Left cardiac atrium (tissue), 4 donors: ENCODE data around the gene IQGAP3. TPM values are rescaled to one million over a fixed set of nuclear protein-coding genes. Genes with fewer than 3 reads are reported as not detected.
"Not testable (repeated sequence)": the region's sequence is repeated elsewhere in the genome, so short reads cannot be mapped to it uniquely, and the experiment has no call there.

ENCODE experiments used
- ATAC-seq, 2 donors: fragments of 200-7000 bp; cut with Tn5 transposase; one replicate each; pipeline ENCODE4 v1.9.1; 2020; ENCODE audit warnings: mild to moderate bottlenecking in 2 of 2, moderate library complexity in 2 of 2
- DNase-seq: peaks from one replicate; pipeline ENCODE4 v3.0.0-alpha.2; 2020
- intact Hi-C, 2 donors: fragments of 100-400 bp; cut with DNase I; formaldehyde crosslinking; loops; one replicate each; pipeline versions ENCODE4 v1.14.1 to v1.15.1; 2022 to 2023
- total RNA-seq, 2 donors: library from RNA; stranded (reverse); fragmentation: NEBNext Ultra II Directional; extraction: Animal tissue kit (Norgen Biotek cat#: 25700); gene quantifications; one replicate each; pipeline ENCODE4 v1.2.1, GENCODE V29; 2021
- donor health status: DM: no; HTN: yes; CAD: no.
- donor health status: DM: no; HTN: yes; CAD: no; lungs with severe emphysema.
- donor health status: DM: yes; HTN: yes; CAD: no.
- donor health status: Dilated cardiomyopathy.

Gene IQGAP3
- total RNA-seq, 2 donors from 2014 or later = 0.26 to 0.94 TPM

DNA sequence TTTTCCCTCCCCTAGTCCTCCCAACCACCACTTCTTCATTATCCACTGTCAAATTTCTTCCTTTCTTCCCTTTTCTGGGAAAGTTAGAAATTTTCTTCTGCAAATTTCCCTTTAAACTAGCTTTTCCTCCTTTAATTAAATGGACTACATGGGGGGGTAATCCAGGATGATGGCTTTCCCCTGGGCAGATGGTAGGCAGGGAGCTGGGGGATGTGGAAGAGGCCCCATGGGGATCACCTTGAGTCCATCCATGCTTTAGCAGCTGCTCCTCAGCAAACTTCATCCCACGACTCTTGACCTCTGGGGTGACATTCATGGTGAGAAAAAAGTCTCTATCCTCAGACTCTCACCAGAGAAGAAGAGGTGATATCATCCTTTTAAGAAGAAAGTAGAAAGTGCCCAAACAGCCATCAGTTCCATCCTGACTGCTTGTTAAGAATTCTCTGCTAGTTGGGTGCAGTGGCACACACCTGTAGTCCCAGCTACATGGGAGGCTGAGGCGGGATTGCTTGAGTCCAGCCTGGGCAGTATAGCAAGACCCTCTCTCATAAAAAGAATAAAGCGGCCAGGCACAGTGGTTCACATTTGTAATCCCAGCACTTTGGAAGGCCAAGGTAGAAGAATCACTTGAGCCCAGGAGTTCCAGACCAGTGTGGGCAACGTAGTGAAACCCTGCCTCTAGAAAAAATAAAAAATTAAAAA, 26.5 kb upstream of the IQGAP3 start:
- DNase-seq (no peak), ATAC-seq (no peak)
- intact Hi-C loops = no loop called here

DNA sequence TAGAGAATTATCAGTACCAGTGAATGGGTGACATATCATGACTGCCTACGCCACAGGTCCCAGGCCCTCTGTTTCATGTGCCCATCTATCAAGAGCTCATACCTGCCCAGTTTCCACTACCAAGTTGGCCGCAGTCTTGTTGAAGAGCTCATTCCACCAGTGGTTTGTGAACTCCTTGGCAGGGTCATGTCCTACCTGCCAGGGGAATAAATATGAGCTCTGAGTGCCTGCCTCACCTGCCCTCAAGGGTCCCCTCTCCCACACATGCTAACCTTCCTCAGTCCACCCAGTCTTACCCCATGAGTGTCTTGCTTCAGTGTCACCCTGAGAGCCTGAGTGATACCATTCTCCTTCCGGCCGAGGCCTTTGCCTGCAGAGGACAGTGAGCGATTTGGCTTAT, 25.8 kb upstream of the IQGAP3 start:
- ATAC-seq = no peak
- DNase-seq = no peak
- intact Hi-C loops = no loop called here

- DNase-seq = no peak
- no peak for ATAC-seq
- intact Hi-C loops = no loop called here
These were observed 24.1 kb upstream of the IQGAP3 start for GRCh38 chr1:156596426-156596825.

GRCh38 chr1:156595016-156595415, 22.7 kb upstream of the IQGAP3 start:
- intact Hi-C loops = no loop called here
- DNase-seq (no peak), ATAC-seq (no peak)

- intact Hi-C loops = no loop called here
- DNase-seq (no peak), ATAC-seq (no peak)
These were observed 21.8 kb upstream of the IQGAP3 start for GRCh38 chr1:156594190-156594589.

GRCh38 chr1:156593661-156593989, 21.3 kb upstream of the IQGAP3 start:
- intact Hi-C loops = no loop called here
- ATAC-seq = no peak
- no peak for DNase-seq

DNA sequence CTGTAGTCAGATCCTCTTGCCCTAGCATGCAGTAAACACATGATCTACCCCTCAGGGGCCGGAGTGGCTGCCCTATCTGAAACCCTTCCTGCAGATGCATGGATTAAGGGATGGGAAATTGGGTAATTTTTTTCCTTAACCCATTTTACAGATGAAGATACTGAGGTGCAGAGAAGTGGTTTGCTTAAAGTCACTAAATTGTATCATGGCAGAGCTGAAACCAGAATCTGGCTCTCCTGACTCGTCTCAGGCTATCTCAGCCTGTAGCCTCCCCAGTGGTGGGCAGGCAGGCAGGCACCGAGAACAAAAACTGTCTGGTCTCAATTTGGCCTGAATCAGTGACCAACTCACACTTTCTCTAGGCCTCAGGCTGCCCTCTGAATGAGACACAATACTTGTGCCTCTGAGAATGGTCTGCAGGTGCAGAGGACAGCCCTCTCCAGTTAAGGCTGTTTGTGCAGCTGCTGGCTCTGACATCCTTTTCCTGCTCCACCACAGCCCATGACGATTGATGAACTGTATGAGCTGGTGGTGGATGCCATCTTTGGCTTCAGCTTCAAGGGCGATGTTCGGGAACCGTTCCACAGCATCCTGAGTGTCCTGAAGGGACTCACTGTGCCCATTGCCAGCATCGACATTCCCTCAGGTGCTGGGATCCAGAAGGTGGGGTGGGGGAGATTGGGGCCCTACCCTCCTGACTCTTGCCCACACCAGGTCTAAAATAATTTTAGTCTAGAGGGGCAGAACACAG, 20.7 kb upstream of the IQGAP3 start:
- DNase-seq (no peak), ATAC-seq (no peak)
- intact Hi-C loops = no loop called here

GRCh38 chr1:156592158-156592909, 20.0 kb upstream of the IQGAP3 start:
- no peak for DNase-seq
- peak in 1 of 2 donors; percentile 3 for ATAC-seq
- intact Hi-C loops = no loop called here

GRCh38 chr1:156591432-156592157, 19.2 kb upstream of the IQGAP3 start, which contains the start of gene NAXE:
Gene NAXE, plus strand, starts transcription at chr1:156591776. Its CDS starts 29 bp downstream, at chr1:156591805.
- ATAC-seq = peak; percentile 97 to 98
- peak; percentile 80 for DNase-seq
- intact Hi-C loops = no loop called here

DNA sequence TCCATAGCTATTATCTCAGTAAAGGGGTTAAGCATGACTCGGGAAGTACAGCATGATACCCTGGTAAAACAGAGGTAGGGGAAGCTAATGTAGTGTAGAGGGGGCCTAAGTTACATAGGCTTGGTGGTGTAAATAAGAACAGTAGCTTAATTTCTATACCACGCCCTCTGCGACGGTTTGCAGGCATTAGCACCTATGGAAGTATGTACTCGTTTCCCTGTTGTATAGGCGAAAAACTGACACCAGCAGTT, 18.7 kb upstream of the IQGAP3 start:
- ATAC-seq (no peak), DNase-seq (no peak)
- intact Hi-C loops = no loop called here

DNA sequence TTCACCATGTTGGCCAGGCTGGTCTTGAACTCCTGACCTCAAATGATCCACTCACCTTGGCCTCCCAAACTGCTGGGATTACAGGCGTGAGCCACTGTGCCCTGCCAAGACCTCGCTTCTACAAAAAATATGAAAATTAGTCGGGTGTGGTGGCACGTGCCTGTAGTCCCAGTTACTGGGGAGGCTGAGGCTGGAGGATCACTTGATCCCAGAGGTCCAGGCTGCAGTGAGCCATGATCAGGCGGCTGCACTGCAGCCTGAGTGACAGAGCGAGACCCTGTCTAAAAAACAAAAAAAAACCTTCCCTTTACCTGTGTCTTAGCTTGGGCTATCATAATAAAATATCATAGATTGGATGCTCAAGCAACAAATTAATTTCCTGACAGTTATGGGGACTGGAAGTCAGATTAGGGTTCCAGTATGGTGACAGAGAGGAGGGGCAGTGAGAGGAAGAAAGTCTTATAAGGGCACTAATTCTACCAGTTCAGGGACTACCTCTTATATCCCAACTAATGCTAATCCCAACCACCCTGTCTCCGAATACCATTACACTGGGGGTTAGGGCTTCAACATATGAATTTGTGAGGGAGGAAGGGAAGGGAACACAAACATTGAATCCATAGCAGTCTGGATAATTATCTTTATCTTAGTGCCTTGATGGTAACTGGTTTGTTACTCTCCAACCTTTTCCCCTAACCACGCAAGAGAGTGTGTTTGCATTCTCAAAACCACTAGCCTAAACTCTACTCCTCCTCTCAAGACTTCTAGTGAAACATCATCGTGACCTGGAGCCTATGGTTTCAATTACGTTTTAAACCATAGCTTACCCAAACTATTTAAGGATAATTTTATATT, 18.2 kb upstream of the IQGAP3 start:
- intact Hi-C loops = no loop called here
- no peak for ATAC-seq
- DNase-seq = no peak

- ATAC-seq (no peak), DNase-seq (no peak)
- intact Hi-C loops = no loop called here
These were observed 17.2 kb upstream of the IQGAP3 start for GRCh38 chr1:156589546-156589945.

GRCh38 chr1:156587927-156588326, 15.6 kb upstream of the IQGAP3 start:
- intact Hi-C loops, DNase-seq, ATAC-seq: not testable (repeated sequence)

GRCh38 chr1:156586892-156587477, 14.6 kb upstream of the IQGAP3 start:
- no peak for ATAC-seq
- intact Hi-C loops = no loop called here

GRCh38 chr1:156586323-156586722, 14.0 kb upstream of the IQGAP3 start:
- ATAC-seq (no peak), DNase-seq (no peak)
- intact Hi-C loops = no loop called here

More at GRCh38 chr1:156586892-156587477, 14.6 kb upstream of the IQGAP3 start:
- no peak for DNase-seq

GRCh38 chr1:156584813-156585212, 12.4 kb upstream of the IQGAP3 start:
- DNase-seq (no peak), ATAC-seq (no peak)
- intact Hi-C loops = loop anchor here in 1 of 2 donors (5.0 kb wide), 2 partner anchors 78 to 128 kb away; no protein-coding TSS in a partner anchor

- intact Hi-C loops = loop anchor here in 1 of 2 donors (5.0 kb wide), 2 partner anchors 77 to 127 kb away; no protein-coding TSS in a partner anchor
- peak; percentile 50 to 54 for ATAC-seq
- DNase-seq = peak; percentile 66
These were observed 11.7 kb upstream of the IQGAP3 start for GRCh38 chr1:156583821-156584622.
